ENCODE measurements around the gene PCSK6. TPM values are rescaled to one million over a fixed set of nuclear protein-coding genes. Genes with fewer than 3 reads are reported as not detected.
A peak's percentile ranks its signal among the peaks of the same experiment; 100 is the strongest.

PCSK6 gene
- total and polyA plus RNA-seq, 2 donors from 2014 or later: 3.8 to 7.3 TPM

DNA sequence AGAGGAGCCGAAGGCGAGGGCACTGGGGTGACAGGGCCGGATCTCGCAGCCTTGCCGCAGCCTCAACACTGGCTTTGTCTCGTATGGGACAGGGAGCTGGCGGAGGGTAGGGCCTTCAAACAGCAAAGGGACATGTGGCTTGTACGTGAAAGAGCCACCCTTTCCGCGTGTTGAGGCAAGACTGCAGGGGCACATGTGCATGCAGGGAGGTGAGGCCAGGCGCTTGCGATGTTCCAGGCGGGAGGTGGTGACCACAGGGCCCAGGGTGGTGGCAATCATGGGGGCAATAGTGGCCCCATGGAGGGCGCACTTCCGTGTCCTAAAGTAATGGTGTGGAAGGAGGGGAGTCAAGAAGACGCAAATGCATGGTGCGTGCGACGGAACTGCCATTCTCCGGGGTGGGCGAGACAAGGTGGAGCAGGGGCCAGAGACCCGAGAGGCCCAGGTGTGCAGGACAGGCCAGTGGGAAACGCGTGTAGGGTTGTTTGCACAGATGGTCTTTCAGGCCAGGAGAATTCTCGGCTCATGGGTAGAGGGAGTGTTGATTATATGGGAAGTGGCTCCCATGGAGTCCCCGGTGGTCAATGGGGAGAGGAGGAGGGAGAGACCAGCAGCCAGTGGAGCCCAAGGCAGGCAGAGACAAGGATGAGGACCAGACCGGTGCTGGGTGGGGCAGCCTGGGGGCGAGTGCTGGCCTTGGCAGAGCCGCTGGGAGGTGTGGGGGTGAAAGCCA is 45.8 kb upstream of the PCSK6 start:
- no peaks in the 10 kb centered on the region for H3K27me3 ChIP-seq (ENCODE audit: control insufficient read depth, insufficient read depth, low read length)
- TF ChIP-seq, protein P1, sequence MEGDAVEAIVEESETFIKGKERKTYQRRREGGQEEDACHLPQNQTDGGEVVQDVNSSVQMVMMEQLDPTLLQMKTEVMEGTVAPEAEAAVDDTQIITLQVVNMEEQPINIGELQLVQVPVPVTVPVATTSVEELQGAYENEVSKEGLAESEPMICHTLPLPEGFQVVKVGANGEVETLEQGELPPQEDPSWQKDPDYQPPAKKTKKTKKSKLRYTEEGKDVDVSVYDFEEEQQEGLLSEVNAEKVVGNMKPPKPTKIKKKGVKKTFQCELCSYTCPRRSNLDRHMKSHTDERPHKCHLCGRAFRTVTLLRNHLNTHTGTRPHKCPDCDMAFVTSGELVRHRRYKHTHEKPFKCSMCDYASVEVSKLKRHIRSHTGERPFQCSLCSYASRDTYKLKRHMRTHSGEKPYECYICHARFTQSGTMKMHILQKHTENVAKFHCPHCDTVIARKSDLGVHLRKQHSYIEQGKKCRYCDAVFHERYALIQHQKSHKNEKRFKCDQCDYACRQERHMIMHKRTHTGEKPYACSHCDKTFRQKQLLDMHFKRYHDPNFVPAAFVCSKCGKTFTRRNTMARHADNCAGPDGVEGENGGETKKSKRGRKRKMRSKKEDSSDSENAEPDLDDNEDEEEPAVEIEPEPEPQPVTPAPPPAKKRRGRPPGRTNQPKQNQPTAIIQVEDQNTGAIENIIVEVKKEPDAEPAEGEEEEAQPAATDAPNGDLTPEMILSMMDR (IDR thresholded peaks at IDR 0.05; ENCODE audit: borderline replicate concordance, extremely low read depth, insufficient read depth): no peak
- peaks cover 0 to 3% (median 0%) of the 10 kb centered on the region in 3 donors for H3K9me3 ChIP-seq (ENCODE audit: control insufficient read depth in 2 of 3, insufficient read depth in 1 of 3, low read length in 3 of 3)
- no peaks in the 10 kb centered on the region for H3K36me3 ChIP-seq (ENCODE audit: control insufficient read depth in 2 of 3, insufficient read depth in 3 of 3, low read length in 3 of 3)
- no peaks in the 10 kb centered on the region for H3K4me1 ChIP-seq (ENCODE audit: control insufficient read depth in 2 of 3, insufficient read depth in 2 of 3, low read depth in 1 of 3, low read length in 3 of 3)
- H3K4me3 ChIP-seq (ENCODE audit: low read length in 3 of 3): no peak overlapping the region
- H3K27ac ChIP-seq (ENCODE audit: low read depth in 2 of 2, low read length in 2 of 2): no peak overlapping the region
- no peak overlapping the region for H3K9ac ChIP-seq (ENCODE audit: low read length in 3 of 3)
- no peak for DNase-seq
- no peak for FAIRE-seq
- intact Hi-C loops (cut with DNase I): no loop called here

DNA sequence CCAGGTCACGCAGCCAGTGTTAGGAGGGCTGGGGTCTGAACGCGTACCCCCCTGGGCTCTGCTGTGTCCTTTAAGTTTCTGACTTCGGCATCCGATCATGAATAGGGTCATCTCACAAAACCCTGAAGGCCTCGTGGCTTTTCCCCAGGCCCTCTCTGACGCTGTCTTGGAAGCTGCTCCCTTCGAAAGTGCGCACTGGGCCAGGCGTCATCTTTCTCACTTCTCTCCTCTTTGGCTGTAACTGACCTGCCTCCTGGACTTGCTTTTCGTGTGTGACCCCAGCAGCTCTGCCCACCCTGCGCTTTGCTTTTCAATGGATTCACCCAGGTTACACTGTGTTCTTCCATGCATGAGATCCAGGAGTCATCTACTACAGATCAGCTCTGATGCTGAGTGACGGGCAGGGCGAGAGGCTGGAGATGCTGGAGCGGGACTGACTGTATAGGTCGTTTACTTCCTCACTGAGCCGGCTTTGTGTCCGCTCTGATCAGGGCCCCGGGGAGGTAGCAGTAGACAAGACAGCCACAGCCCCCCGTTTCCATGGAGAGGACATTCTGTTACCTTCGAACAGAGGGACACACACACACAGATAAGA is 45.0 kb upstream of the PCSK6 start:
- Histone ChIP-seq H3K9ac (ENCODE audit: low read length in 3 of 3) (no peak overlapping the region), H3K36me3 (ENCODE audit: control insufficient read depth in 2 of 3, insufficient read depth in 3 of 3, low read length in 3 of 3) (no peaks in the 10 kb centered on the region), H3K4me1 (ENCODE audit: control insufficient read depth in 2 of 3, insufficient read depth in 2 of 3, low read depth in 1 of 3, low read length in 3 of 3) (peaks cover 0 to 2% (median 0%) of the 10 kb centered on the region in 3 donors), H3K9me3 (ENCODE audit: control insufficient read depth in 2 of 3, insufficient read depth in 1 of 3, low read length in 3 of 3) (peaks cover 0 to 3% (median 0%) of the 10 kb centered on the region in 3 donors), H3K27me3 (ENCODE audit: control insufficient read depth, insufficient read depth, low read length) (no peaks in the 10 kb centered on the region), H3K27ac (ENCODE audit: low read depth in 2 of 2, low read length in 2 of 2) (no peak overlapping the region), H3K4me3 (ENCODE audit: low read length in 3 of 3) (no peak overlapping the region)
- TF ChIP-seq, protein P1 (IDR thresholded peaks at IDR 0.05; ENCODE audit: borderline replicate concordance, extremely low read depth, insufficient read depth): no peak
- intact Hi-C loops (cut with DNase I): no loop called here
- DNase-seq (no peak), FAIRE-seq (no peak)

DNA sequence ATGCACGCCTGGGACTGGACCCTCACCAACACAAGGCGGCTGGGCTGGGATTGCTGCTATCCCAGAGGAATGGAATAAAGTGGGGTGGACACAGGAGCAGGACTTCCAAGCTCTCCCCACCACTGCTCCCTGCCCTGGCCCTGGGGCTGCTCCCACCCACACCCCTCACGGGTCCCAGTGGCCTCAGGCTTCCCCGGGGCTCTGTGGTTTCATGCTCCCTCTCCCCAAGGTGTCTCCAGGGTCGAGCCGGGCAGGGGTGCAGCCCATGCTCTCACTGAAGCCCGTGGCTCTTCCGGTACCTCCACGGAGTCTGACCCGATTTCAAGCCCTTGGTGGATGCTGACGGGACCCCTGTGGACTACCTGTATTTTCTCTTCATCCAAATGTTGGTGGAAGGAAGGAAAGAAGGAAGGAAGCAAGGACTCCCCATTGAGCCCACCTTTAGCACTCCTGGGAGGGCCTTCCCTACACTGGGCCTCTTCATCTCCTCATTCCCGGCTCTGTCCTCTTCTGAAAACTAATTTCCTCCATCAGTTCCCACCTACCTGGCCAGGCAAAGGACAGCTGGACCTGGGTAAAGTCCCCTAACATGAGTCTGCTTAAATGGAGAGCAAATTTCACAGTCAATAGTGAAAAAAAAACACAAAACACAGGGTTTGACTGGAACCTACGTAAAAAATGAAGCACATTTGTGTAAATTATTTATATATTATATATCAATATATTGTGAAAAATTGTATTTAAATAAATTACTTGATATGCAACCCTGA is 44.0 kb upstream of the PCSK6 start:
- H3K27ac ChIP-seq (ENCODE audit: low read depth in 2 of 2, low read length in 2 of 2): no peak overlapping the region
- H3K4me1 ChIP-seq (ENCODE audit: control insufficient read depth in 2 of 3, insufficient read depth in 2 of 3, low read depth in 1 of 3, low read length in 3 of 3): peaks cover 2 to 9% (median 7%) of the 10 kb centered on the region in 3 donors
- H3K9ac ChIP-seq (ENCODE audit: low read length in 3 of 3): no peak overlapping the region
- no peak for FAIRE-seq
- peak in 1 of 5 donors; percentile 70 for DNase-seq
- no peak overlapping the region for H3K4me3 ChIP-seq (ENCODE audit: low read length in 3 of 3)
- intact Hi-C loops (cut with DNase I): no loop called here
- no peaks in the 10 kb centered on the region for H3K36me3 ChIP-seq (ENCODE audit: control insufficient read depth in 2 of 3, insufficient read depth in 3 of 3, low read length in 3 of 3)
- TF ChIP-seq, protein P1 (IDR thresholded peaks at IDR 0.05; ENCODE audit: borderline replicate concordance, extremely low read depth, insufficient read depth): no peak
- H3K27me3 ChIP-seq (ENCODE audit: control insufficient read depth, insufficient read depth, low read length): no peaks in the 10 kb centered on the region
- peaks cover 0 to 3% (median 0%) of the 10 kb centered on the region in 3 donors for H3K9me3 ChIP-seq (ENCODE audit: control insufficient read depth in 2 of 3, insufficient read depth in 1 of 3, low read length in 3 of 3)
